BLaER1 (cell line): ENCODE data around the gene ARHGDIA.
A peak's percentile ranks its signal among the peaks of the same experiment; 100 is the strongest.
"Not testable (repeated sequence)": the region's sequence is repeated elsewhere in the genome, so short reads cannot be mapped to it uniquely, and the experiment has no call there.

Source experiments
- H3K27ac ChIP-seq: shearing (Covaris generic); formaldehyde crosslinking; 2 replicates; pipeline ENCODE4 v1.8.1; 2022
- H3K27me3 ChIP-seq: shearing (Covaris generic); formaldehyde crosslinking; 2 replicates; pipeline ENCODE4 v1.8.1; 2022
- H3K36me3 ChIP-seq: shearing (Covaris generic); formaldehyde crosslinking; 2 replicates; pipeline ENCODE4 v1.8.1; 2022
- H3K4me1 ChIP-seq: shearing (Covaris generic); formaldehyde crosslinking; 2 replicates; pipeline ENCODE4 v1.8.1; 2022
- H3K4me2 ChIP-seq: shearing (Covaris generic); formaldehyde crosslinking; 2 replicates; pipeline ENCODE4 v1.8.1; 2022
- H3K4me3 ChIP-seq: shearing (Covaris generic); formaldehyde crosslinking; 2 replicates; pipeline ENCODE4 v1.8.1; 2022
- H3K9ac ChIP-seq: shearing (Covaris generic); formaldehyde crosslinking; 2 replicates; pipeline ENCODE4 v1.8.1; 2022
- H3K9me3 ChIP-seq: shearing (Covaris generic); formaldehyde crosslinking; 2 replicates; pipeline ENCODE4 v1.8.1; 2022
- H4K20me1 ChIP-seq: shearing (Covaris generic); formaldehyde crosslinking; 2 replicates; pipeline ENCODE4 v1.8.1; 2022
- Cebpa-rat ChIP-seq: shearing (Covaris generic); IDR thresholded peaks from 2 replicates; pipeline ENCODE4 v1.8.1; 2022

ARHGDIA gene

DNA sequence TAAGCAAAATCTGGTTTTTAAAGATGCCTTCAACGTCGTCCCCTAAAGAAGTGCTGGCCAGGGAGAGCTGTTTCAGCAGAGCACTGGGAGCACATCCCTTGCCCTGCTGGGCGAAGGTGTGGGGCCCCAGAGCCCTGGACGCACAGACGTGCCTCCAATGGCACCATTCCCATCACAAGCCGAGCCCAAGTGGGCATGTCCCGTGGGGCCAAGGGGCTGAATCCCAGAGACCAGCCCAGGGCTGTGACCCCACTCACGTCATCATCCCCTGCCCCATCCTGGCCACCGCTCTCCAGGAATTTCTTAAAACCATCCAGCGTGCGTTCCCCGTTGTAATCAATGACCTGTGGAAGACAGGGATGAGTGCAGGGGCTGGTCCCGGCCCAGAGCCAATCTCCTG, 26.2 kb downstream of the ARHGDIA start:
- Histone ChIP-seq H3K27ac (no peak overlapping the region), H3K4me1 (peaks cover 26% of the 10 kb centered on the region), H3K4me3 (no peak overlapping the region), H3K9ac (no peak overlapping the region), H3K9me3 (no peaks in the 10 kb centered on the region), H3K27me3 (no peaks in the 10 kb centered on the region), H3K4me2 (no peak overlapping the region), H4K20me1 (peaks cover 36% of the 10 kb centered on the region), H3K36me3 (peaks cover 77% of the 10 kb centered on the region)
- no peak for TF ChIP-seq Cebpa-rat

DNA sequence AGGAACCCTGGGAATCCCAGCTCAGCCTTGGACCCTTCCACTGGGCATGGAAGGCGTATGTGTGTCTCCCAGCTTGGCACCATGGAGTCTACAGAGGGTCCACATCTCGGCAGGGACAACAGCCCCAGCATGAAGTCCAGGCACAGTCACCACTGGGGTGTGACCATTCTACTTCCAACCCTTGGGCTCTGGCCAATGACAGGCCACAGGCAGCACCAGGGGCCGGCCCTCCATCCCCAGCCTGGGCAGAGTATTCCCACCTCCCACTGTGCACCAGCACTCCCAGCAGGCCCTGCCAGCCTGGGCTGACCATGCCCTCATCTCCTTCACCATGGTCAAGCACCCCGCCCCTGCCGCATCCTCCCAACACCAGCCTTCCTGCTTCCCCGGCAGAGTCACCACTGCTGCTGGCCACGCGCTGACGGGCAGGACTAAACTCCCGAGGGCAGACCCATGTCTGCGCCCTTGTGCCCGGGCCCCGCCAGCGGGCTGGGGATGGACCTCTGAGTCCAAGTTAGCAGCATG, 26.7 kb downstream of the ARHGDIA start:
- H3K27me3 ChIP-seq = no peaks in the 10 kb centered on the region
- no peak overlapping the region for H3K4me2 ChIP-seq
- H3K4me1 ChIP-seq = peaks cover 31% of the 10 kb centered on the region
- peaks cover 36% of the 10 kb centered on the region for H4K20me1 ChIP-seq
- no peak overlapping the region for H3K4me3 ChIP-seq
- no peaks in the 10 kb centered on the region for H3K9me3 ChIP-seq
- H3K9ac ChIP-seq = no peak overlapping the region
- no peak overlapping the region for H3K27ac ChIP-seq
- no peak for TF ChIP-seq Cebpa-rat
- H3K36me3 ChIP-seq = peaks cover 72% of the 10 kb centered on the region

DNA sequence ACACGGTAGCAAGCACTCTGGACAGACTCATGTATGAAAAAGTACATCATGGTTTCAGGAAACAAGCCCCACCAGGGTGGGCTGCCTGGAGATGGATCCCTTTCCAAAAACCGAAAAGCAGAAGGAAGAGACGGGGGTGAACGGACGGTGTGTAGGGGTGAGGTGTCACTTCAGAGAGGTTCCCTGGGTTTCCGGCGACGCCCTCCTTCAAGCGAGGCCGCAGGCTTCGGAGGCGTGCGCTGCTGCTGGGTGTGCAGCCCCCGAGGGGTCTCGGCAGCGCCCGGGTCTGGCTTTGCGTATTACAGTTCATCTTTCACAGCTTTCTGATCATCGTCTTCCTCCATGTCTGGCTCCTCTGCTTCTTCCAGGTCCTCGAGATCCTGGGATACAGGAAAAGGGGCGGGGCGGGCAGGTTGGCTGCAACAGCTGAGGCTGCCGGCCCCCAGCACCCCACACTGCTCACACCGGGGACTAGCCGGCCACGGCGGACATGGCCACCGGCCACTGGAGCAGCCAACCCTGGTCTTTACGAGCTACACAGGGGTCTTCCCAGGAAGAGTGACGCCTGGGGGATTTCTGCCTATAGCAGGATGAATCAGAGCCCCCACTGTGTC, 27.3 kb downstream of the ARHGDIA start:
- Histone ChIP-seq H3K4me3 (no peak overlapping the region), H3K4me2 (no peak overlapping the region)

DNA sequence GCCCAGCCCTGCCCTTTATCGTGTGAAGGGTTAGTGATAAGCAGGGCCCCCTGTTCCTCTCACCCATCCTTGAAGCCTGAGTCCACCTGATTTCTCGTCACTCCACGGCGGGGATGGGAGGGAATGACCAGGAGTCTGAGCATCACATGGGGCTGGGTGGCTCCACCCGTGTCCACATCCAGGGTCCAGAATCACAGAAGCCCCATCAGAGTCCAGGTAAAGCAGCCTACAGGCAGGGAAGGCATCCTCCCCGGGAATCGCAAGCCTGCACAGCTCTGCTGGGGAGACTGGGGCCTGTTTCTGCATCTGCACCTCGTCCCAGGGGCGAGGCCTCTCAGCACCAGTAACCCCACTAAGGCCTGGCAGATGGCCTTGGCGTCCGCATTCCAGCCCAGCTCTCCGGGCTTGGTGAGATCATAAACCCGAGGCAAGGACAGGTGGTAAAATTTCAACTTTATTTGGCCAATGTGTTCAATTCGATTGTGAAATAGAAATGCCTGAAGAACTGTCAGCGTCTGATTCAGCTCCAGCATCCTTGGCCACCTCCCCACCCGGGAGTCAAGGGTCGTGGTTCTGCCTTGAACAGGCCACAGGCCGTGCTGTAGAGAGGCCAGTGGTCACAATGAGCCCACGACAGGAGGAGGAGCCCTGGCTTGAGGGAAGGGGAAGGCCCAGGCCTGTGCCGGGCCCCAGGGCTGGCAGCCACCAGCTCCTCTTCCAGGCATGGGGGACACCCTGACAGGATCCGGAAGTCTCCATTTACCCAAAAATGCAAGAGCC, 28.2 kb downstream of the ARHGDIA start:
- peaks cover 57% of the 10 kb centered on the region for H3K36me3 ChIP-seq
- H3K4me1 ChIP-seq = peaks cover 42% of the 10 kb centered on the region
- peaks cover 36% of the 10 kb centered on the region for H4K20me1 ChIP-seq
- no peak overlapping the region for H3K9ac ChIP-seq
- H3K4me2 ChIP-seq = no peak overlapping the region
- TF ChIP-seq Cebpa-rat = no peak
- no peaks in the 10 kb centered on the region for H3K9me3 ChIP-seq
- no peaks in the 10 kb centered on the region for H3K27me3 ChIP-seq
- no peak overlapping the region for H3K27ac ChIP-seq
- no peak overlapping the region for H3K4me3 ChIP-seq

More for the DNA sequence above, 27.3 kb downstream of the ARHGDIA start:
- TF ChIP-seq Cebpa-rat = no peak
- Histone ChIP-seq H3K36me3 (peaks cover 66% of the 10 kb centered on the region), H3K9me3 (no peaks in the 10 kb centered on the region), H4K20me1 (peaks cover 36% of the 10 kb centered on the region), H3K4me1 (peaks cover 37% of the 10 kb centered on the region), H3K9ac (no peak overlapping the region), H3K27ac (no peak overlapping the region), H3K27me3 (no peaks in the 10 kb centered on the region)

DNA sequence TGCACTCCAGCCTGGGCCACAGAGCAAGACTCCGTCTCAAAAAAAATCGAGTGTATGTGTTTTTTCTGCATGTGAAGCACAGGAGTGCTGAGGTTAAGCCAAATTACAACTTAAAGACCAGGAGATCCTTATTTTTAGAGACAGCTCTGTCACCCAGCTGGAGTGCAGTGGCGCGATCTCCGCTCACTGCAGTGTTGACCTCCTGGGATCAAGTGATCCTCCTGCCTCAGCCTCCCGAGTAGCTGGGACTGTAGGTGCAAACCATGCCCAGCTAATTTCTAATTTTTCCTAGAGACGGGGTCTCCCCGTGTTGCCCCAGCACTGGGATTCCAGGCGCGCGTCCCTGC, 28.8 kb downstream of the ARHGDIA start:
- H3K27me3 ChIP-seq = no peaks in the 10 kb centered on the region
- H3K36me3 ChIP-seq = peaks cover 51% of the 10 kb centered on the region
- H3K27ac ChIP-seq = no peak overlapping the region; the same call in 1 of the 2 replicates
- H3K9me3 ChIP-seq = no peaks in the 10 kb centered on the region
- peak overlapping the region; percentile 73; the same call in 1 of the 2 replicates for H3K4me2 ChIP-seq
- H3K9ac ChIP-seq = no peak overlapping the region
- H3K4me3 ChIP-seq = no peak overlapping the region
- H4K20me1 ChIP-seq = peaks cover 34% of the 10 kb centered on the region
- H3K4me1 ChIP-seq = peaks cover 47% of the 10 kb centered on the region
- TF ChIP-seq Cebpa-rat = no peak

DNA sequence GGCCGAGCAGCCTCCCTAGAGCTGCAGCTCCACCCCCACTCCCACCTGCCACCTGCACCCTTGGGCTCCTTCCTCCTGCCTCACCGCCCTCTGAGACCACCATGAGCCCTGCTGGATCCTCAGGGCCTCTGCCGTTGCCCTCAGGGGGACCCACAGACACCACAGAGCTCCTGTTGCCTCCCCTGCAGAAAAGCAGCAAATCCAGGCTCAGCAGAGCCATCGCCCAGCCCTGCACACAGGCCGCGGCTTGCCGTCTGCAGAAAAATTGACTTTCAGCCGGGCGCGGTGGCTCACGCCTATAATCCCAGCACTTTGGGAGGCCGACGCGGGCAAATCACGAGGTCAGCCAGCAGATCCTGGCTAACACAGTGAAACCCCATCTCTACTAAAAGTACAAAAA, 29.3 kb downstream of the ARHGDIA start:
- H4K20me1 ChIP-seq = peaks cover 31% of the 10 kb centered on the region
- H3K4me1 ChIP-seq = peaks cover 47% of the 10 kb centered on the region
- H3K27ac ChIP-seq = peak overlapping the region; percentile 60; the same call in 1 of the 2 replicates
- no peak for TF ChIP-seq Cebpa-rat
- H3K4me3 ChIP-seq = no peak overlapping the region
- H3K36me3 ChIP-seq = peaks cover 46% of the 10 kb centered on the region
- H3K9me3 ChIP-seq = no peaks in the 10 kb centered on the region
- peak overlapping the region; percentile 61 for H3K9ac ChIP-seq
- H3K27me3 ChIP-seq = no peaks in the 10 kb centered on the region
- peak overlapping the region; percentile 73 for H3K4me2 ChIP-seq

DNA sequence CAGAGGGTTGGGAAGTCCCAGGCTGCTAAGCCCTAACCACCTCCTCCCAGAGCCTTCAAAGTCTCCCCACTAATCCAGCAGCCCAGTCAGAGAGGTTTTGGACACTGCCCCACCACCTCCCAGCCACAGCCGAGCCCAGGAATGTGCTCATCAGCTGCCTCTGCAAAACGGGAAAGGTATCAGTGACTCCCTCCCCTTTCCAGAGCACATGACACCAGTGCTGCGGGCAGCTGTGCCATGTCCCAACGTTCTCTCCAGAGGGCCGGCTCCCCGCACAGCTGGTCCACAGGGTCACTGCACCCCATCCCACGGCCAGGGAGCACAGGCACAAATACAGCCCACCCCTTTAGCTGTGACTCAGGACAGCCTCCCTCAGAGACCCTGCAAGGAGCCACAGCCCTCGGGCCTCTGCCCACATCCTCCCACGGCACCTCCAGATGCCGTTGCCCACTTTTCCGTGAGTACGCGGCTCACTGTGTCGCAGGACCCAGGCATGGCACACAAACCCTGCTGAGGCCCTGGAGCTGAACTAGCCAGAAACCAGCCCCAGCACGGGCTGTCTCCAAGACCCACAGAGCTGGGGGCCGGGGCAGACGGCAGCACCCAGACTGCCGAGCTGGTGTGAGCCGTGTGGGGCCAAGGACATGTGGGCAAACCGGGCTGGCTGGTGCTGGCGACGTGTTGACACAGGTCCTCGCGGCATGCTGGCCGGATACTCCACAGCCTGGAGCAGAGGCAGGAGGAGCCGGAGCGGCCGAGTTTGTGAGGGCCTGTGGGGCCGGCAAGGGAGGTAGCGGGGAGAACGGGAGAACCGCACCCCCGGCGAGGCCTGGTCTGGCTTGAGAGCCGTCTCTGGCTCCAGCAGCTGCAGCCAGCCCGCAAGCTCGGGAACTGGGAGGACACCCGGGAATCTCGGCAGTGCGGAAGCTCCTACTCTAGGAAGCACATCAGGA, 30.0 kb downstream of the ARHGDIA start:
- Histone ChIP-seq H4K20me1 (peaks cover 30% of the 10 kb centered on the region), H3K27me3 (no peaks in the 10 kb centered on the region), H3K9ac (peak overlapping the region; percentile 61), H3K4me2 (peak overlapping the region; percentile 73), H3K9me3 (no peaks in the 10 kb centered on the region), H3K4me3 (no peak overlapping the region), H3K36me3 (peaks cover 39% of the 10 kb centered on the region), H3K27ac (peak overlapping the region; percentile 60), H3K4me1 (peaks cover 47% of the 10 kb centered on the region)
- TF ChIP-seq Cebpa-rat = no peak

DNA sequence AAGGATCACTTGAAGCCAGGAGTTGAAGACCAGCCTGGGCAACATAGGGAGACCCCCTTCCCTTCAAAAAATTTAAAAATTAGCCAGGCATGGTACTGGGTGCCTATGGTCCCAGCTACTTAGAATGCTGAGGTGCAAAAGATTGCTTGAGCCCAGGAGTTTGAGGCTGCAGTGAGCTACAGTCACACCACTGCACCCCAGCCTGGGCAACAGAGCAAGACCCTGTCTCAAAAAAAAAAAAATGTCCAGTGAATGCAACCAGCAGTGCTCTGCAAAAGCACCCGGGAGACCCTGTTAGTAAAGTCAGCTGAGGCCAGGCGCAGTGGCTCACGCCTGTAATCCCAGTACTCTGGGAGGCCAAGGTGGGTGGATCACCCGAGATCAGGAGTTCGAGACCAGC, 31.1 kb downstream of the ARHGDIA start:
- Histone ChIP-seq H3K36me3 (peaks cover 28% of the 10 kb centered on the region), H3K4me2 (peak overlapping the region; percentile 73), H4K20me1 (peaks cover 26% of the 10 kb centered on the region), H3K4me1 (peaks cover 51% of the 10 kb centered on the region)
- not testable (repeated sequence) for H3K27ac ChIP-seq, H3K27me3 ChIP-seq, H3K9me3 ChIP-seq, H3K4me3 ChIP-seq, H3K9ac ChIP-seq

DNA sequence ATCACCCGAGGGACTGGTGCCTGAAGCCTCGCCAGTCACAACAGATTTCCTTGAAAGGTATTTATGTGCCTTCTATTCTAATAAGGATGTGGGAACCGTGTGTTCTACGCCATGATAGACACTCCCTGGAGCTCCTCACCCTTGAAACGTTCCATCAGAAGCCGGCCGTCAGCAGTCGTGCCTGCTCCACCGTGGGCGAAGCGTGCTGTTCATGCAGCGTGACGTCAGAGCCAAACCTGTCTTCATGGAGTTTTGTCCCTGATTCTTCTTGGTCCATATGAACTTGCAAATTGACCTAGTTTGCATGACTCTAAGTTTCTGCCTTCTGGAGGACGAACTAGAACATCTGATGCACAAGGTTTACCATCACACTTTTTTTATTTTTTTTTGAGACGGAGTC, 31.8 kb downstream of the ARHGDIA start:
- TF ChIP-seq Cebpa-rat = no peak
- H3K4me2 ChIP-seq = peak overlapping the region; percentile 61
- no peaks in the 10 kb centered on the region for H3K27me3 ChIP-seq
- H3K4me1 ChIP-seq = peaks cover 57% of the 10 kb centered on the region
- peaks cover 21% of the 10 kb centered on the region for H3K36me3 ChIP-seq
- peak overlapping the region; percentile 29; the same call in 1 of the 2 replicates for H3K9ac ChIP-seq
- peak overlapping the region; percentile 35; the same call in 1 of the 2 replicates for H3K27ac ChIP-seq
- H3K4me3 ChIP-seq = no peak overlapping the region
- H3K9me3 ChIP-seq = no peaks in the 10 kb centered on the region
- peaks cover 20% of the 10 kb centered on the region for H4K20me1 ChIP-seq
